ENCODE measurements around the gene CCDC88A. TPM values are rescaled to one million over a fixed set of nuclear protein-coding genes. Genes with fewer than 3 reads are reported as not detected.
"Not testable (repeated sequence)": the region's sequence is repeated elsewhere in the genome, so short reads cannot be mapped to it uniquely, and the experiment has no call there.

The CCDC88A gene
- total RNA-seq, 1 experiment from 2014 or later = 60.8 TPM

GRCh38 chr2:55451699-55452098, 32.0 kb upstream of the CCDC88A start:
- H3K27ac Mint-ChIP-seq (ENCODE audit: low read depth, unreplicated experiment) = no peak overlapping the region
- no peak for DNase-seq (ENCODE audit: unreplicated experiment)
- no peaks in the 10 kb centered on the region for H3K9me3 Mint-ChIP-seq (ENCODE audit: unreplicated experiment)
- ChIA-PET CTCF (interaction anchor here (0.6 kb wide), 1 partner anchor 204 kb away, joined by 3 read pairs; no protein-coding TSS in a partner anchor), POLR2A (no interaction called here)
- H3K4me3 Mint-ChIP-seq (ENCODE audit: unreplicated experiment) = no peak overlapping the region
- H3K27me3 Mint-ChIP-seq (ENCODE audit: insufficient read depth, unreplicated experiment) = no peaks in the 10 kb centered on the region
- BruUV-seq (replicated peaks) = no TSS peak
- H3K36me3 Mint-ChIP-seq (ENCODE audit: insufficient read depth, unreplicated experiment) = no peaks in the 10 kb centered on the region
- intact Hi-C loops (cut with micrococcal nuclease) = no loop called here
- TF ChIP-seq, protein P1, sequence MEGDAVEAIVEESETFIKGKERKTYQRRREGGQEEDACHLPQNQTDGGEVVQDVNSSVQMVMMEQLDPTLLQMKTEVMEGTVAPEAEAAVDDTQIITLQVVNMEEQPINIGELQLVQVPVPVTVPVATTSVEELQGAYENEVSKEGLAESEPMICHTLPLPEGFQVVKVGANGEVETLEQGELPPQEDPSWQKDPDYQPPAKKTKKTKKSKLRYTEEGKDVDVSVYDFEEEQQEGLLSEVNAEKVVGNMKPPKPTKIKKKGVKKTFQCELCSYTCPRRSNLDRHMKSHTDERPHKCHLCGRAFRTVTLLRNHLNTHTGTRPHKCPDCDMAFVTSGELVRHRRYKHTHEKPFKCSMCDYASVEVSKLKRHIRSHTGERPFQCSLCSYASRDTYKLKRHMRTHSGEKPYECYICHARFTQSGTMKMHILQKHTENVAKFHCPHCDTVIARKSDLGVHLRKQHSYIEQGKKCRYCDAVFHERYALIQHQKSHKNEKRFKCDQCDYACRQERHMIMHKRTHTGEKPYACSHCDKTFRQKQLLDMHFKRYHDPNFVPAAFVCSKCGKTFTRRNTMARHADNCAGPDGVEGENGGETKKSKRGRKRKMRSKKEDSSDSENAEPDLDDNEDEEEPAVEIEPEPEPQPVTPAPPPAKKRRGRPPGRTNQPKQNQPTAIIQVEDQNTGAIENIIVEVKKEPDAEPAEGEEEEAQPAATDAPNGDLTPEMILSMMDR (IDR thresholded peaks at IDR 0.05; ENCODE audit: unreplicated experiment) = no peak
- no peaks in the 10 kb centered on the region for H3K4me1 Mint-ChIP-seq (ENCODE audit: insufficient read depth, unreplicated experiment)

- BruUV-seq (replicated peaks); POLR2A ChIA-PET; H3K27me3 Mint-ChIP-seq (ENCODE audit: insufficient read depth, unreplicated experiment); DNase-seq (ENCODE audit: unreplicated experiment); H3K4me3 Mint-ChIP-seq (ENCODE audit: unreplicated experiment); H3K4me1 Mint-ChIP-seq (ENCODE audit: insufficient read depth, unreplicated experiment); H3K27ac Mint-ChIP-seq (ENCODE audit: low read depth, unreplicated experiment); H3K36me3 Mint-ChIP-seq (ENCODE audit: insufficient read depth, unreplicated experiment); intact Hi-C loops (cut with micrococcal nuclease); H3K9me3 Mint-ChIP-seq (ENCODE audit: unreplicated experiment): not testable (repeated sequence)
- CTCF ChIA-PET = interaction anchor here (0.7 kb wide), 1 partner anchor 12 kb away, joined by 3 read pairs; no protein-coding TSS in a partner anchor
Observed at GRCh38 chr2:55450014-55450413, 30.4 kb upstream of the CCDC88A start.

DNA sequence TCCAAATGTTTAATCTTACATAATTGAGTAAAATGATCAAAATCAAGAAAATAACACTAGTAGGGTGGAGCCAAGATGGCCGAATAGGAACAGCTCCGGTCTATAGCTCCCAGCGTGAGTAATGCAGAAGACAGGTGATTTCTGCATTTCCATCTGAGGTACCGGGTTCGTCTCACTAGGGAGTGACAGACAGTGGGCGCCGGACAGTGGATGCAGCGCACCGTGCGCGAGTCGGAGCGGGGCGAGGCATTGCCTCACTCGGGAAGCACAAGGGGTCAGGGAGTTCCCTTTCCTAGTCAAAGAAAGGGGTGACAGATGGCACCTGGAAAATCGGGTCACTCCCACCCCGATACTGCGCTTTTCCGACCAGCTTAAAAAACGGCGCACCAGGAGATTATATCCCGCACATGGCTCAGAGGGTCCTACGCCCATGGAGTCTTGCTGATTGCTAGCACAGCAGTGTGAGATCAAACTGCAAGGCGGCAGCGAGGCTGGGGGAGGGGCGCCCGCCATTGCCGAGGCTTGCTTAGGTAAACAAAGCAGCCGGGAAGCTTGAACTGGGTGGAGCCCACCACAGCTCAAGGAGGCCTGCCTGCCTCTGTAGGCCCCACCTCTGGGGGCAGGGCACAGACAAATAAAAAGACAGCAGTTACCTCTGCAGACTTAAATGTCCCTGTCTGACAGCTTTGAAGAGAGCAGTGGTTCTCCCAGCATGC, 22.5 kb upstream of the CCDC88A start:
- H3K4me1 Mint-ChIP-seq (ENCODE audit: insufficient read depth, unreplicated experiment); H3K4me3 Mint-ChIP-seq (ENCODE audit: unreplicated experiment); BruUV-seq (replicated peaks); DNase-seq (ENCODE audit: unreplicated experiment); H3K27me3 Mint-ChIP-seq (ENCODE audit: insufficient read depth, unreplicated experiment); H3K9me3 Mint-ChIP-seq (ENCODE audit: unreplicated experiment); H3K36me3 Mint-ChIP-seq (ENCODE audit: insufficient read depth, unreplicated experiment); H3K27ac Mint-ChIP-seq (ENCODE audit: low read depth, unreplicated experiment); intact Hi-C loops (cut with micrococcal nuclease): not testable (repeated sequence)
- CTCF ChIA-PET = interaction anchor here (2.4 kb wide), 1 partner anchor 10 kb away, joined by 7 read pairs; no protein-coding TSS in a partner anchor
- POLR2A ChIA-PET = interaction anchor here (1.1 kb wide), 2 partner anchors 22 to 77 kb away, joined by 3 to 4 read pairs; partner anchors contain the start of genes CCDC88A and CFAP36

DNA sequence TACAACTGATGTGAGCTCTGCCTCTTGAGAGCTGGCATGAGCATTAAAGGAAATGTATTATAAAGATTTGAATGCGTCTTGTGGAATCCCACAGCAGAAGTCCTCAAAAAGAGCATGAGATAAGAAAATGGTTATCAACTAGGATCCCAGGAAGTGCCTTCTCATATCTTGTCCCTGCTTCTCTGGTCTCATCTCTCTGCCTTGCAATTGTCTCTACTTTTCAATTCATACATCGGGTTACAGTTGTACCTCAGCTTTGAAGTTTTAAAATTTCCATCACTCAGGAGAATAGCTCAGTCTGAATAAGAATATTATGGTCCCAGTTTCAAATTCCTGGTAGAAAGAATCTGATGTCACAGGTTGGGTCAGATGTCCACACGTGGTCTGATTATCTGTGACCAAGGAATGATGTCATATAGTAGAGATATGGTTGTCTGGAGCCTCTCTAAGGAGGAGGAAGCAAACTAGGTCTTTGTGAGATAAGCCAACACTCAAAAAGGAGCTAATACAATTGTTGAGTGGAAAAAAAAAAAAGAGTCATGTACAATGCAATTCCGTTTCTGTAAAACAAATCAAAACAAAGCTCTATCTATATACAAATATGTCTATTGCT, 21.7 kb upstream of the CCDC88A start:
- Mint-ChIP-seq H3K27me3 (ENCODE audit: insufficient read depth, unreplicated experiment) (no peaks in the 10 kb centered on the region), H3K4me3 (ENCODE audit: unreplicated experiment) (no peak overlapping the region), H3K4me1 (ENCODE audit: insufficient read depth, unreplicated experiment) (no peaks in the 10 kb centered on the region), H3K9me3 (ENCODE audit: unreplicated experiment) (no peaks in the 10 kb centered on the region), H3K36me3 (ENCODE audit: insufficient read depth, unreplicated experiment) (no peaks in the 10 kb centered on the region), H3K27ac (ENCODE audit: low read depth, unreplicated experiment) (no peak overlapping the region)
- BruUV-seq (replicated peaks) = no TSS peak
- TF ChIP-seq, protein P1 (IDR thresholded peaks at IDR 0.05; ENCODE audit: unreplicated experiment) = no peak
- POLR2A ChIA-PET = interaction anchor here (1.1 kb wide), 2 partner anchors 22 to 78 kb away, joined by 3 to 4 read pairs; partner anchors contain the start of genes CCDC88A and CFAP36
- CTCF ChIA-PET = interaction anchor here (2.4 kb wide), 1 partner anchor 10 kb away, joined by 7 read pairs; no protein-coding TSS in a partner anchor
- intact Hi-C loops (cut with micrococcal nuclease) = no loop called here
- DNase-seq (ENCODE audit: unreplicated experiment) = no peak

GRCh38 chr2:55439101-55439397, 19.4 kb upstream of the CCDC88A start:
- intact Hi-C loops (cut with micrococcal nuclease) = no loop called here
- DNase-seq (ENCODE audit: unreplicated experiment) = no peak
- Mint-ChIP-seq H3K36me3 (ENCODE audit: insufficient read depth, unreplicated experiment) (no peaks in the 10 kb centered on the region), H3K4me3 (ENCODE audit: unreplicated experiment) (no peak overlapping the region), H3K27ac (ENCODE audit: low read depth, unreplicated experiment) (no peak overlapping the region), H3K4me1 (ENCODE audit: insufficient read depth, unreplicated experiment) (no peaks in the 10 kb centered on the region), H3K27me3 (ENCODE audit: insufficient read depth, unreplicated experiment) (no peaks in the 10 kb centered on the region), H3K9me3 (ENCODE audit: unreplicated experiment) (no peaks in the 10 kb centered on the region)
- CTCF ChIA-PET = interaction anchor here (0.7 kb wide), 1 partner anchor 34 kb away, joined by 3 read pairs; no protein-coding TSS in a partner anchor
- POLR2A ChIA-PET = interaction anchor here (0.7 kb wide), 1 partner anchor 231 kb away, joined by 3 read pairs; no protein-coding TSS in a partner anchor
- TF ChIP-seq, protein P1 (IDR thresholded peaks at IDR 0.05; ENCODE audit: unreplicated experiment) = no peak
- no TSS peak for BruUV-seq (replicated peaks)

Measured in MCF 10A (cell line).